WERI-Rb-1 (cell line): ENCODE measurements around the gene PBX3.

Experiments
- DNase-seq: peaks from one replicate; pipeline ENCODE4 v3.0.0-alpha.2; 2020
- H3K27ac ChIP-seq: fragments of 250-450 bp; sonication (Bioruptor Pico); 2 replicates; pipeline ENCODE4 v1.5.1; 2020; ENCODE audit warnings: mild to moderate bottlenecking, moderate library complexity
- H3K27me3 ChIP-seq: fragments of 250-450 bp; sonication (Bioruptor Pico); 2 replicates; pipeline ENCODE4 v1.5.1; 2021; ENCODE audit warnings: mild to moderate bottlenecking, low read depth, moderate library complexity; ENCODE audit not compliant: insufficient read depth, severe bottlenecking
- H3K36me3 ChIP-seq: fragments of 250-450 bp; sonication (Bioruptor Pico); 2 replicates; pipeline ENCODE4 v1.5.1; 2020; ENCODE audit warnings: mild to moderate bottlenecking, moderate library complexity
- H3K4me3 ChIP-seq: 2 replicates; pipeline ENCODE4 v1.5.1; 2011; ENCODE audit warnings: low read depth, mild to moderate bottlenecking, control low read depth, low read length
- H3K9me3 ChIP-seq: fragments of 250-450 bp; sonication (Bioruptor Pico); 2 replicates; pipeline ENCODE4 v1.5.1; 2021; ENCODE audit warnings: mild to moderate bottlenecking, moderate library complexity; ENCODE audit not compliant: severe bottlenecking
- TF ChIP-seq, protein P1 (sequence below): IDR thresholded peaks from 2 replicates; pipeline ENCODE4 v1.5.1; 2011; ENCODE audit warnings: low read depth, mild to moderate bottlenecking, control low read depth, inconsistent platforms, low read length

PBX3 gene

GRCh38 chr9:125932012-125932411 lies 184.8 kb downstream of the PBX3 start:
- TF ChIP-seq, protein P1, sequence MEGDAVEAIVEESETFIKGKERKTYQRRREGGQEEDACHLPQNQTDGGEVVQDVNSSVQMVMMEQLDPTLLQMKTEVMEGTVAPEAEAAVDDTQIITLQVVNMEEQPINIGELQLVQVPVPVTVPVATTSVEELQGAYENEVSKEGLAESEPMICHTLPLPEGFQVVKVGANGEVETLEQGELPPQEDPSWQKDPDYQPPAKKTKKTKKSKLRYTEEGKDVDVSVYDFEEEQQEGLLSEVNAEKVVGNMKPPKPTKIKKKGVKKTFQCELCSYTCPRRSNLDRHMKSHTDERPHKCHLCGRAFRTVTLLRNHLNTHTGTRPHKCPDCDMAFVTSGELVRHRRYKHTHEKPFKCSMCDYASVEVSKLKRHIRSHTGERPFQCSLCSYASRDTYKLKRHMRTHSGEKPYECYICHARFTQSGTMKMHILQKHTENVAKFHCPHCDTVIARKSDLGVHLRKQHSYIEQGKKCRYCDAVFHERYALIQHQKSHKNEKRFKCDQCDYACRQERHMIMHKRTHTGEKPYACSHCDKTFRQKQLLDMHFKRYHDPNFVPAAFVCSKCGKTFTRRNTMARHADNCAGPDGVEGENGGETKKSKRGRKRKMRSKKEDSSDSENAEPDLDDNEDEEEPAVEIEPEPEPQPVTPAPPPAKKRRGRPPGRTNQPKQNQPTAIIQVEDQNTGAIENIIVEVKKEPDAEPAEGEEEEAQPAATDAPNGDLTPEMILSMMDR = no peak
- no peak for DNase-seq
- Histone ChIP-seq H3K27me3 (no peaks in the 10 kb centered on the region), H3K36me3 (peaks cover 33% of the 10 kb centered on the region), H3K27ac (no peak overlapping the region), H3K9me3 (no peaks in the 10 kb centered on the region), H3K4me3 (no peak overlapping the region)

DNA sequence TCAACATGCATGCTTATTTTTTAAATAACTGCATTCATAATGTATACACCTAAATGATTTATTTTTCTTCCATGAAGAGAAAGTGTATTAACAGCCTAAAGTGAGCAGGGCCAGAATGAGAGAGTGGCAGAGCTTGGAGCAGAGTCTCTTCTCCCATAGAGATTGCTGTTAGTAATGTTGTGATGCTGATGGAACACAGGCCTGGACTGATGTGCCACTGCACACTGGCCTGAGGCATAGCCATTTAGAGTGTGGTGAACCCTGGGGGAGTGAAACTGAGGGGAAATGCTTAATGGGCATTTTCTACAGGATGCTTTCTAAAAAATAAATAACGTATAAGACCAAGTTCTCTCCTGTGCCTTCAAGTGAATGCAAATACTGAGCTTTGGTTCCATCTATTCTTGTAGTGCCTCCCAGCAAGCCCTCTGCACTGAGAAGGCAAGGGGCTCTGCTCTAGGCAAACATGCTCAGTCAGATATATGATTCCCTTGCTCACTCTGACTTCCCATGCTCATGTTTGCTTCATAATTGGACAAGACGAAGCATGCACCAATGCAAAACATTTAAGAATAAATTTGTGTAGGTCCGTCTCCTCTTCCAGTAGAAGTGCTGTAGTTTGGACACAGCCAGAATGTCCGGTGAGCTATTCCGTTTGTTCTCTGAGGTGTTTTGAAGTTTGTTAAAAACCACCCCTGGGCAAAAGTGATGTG lies 185.7 kb downstream of the PBX3 start:
- H3K27ac ChIP-seq = no peak overlapping the region
- TF ChIP-seq, protein P1 = no peak

GRCh38 chr9:125942125-125942524 lies 195.0 kb downstream of the PBX3 start:
- no peak for DNase-seq
- Histone ChIP-seq H3K27me3 (no peaks in the 10 kb centered on the region), H3K4me3 (no peak overlapping the region), H3K36me3 (peaks cover 42% of the 10 kb centered on the region), H3K27ac (no peak overlapping the region), H3K9me3 (peaks cover 5% of the 10 kb centered on the region)
- TF ChIP-seq, protein P1 = no peak

More for the DNA sequence above, 185.7 kb downstream of the PBX3 start:
- Histone ChIP-seq H3K9me3 (no peaks in the 10 kb centered on the region), H3K36me3 (peaks cover 42% of the 10 kb centered on the region), H3K27me3 (no peaks in the 10 kb centered on the region), H3K4me3 (no peak overlapping the region)
- DNase-seq = no peak

DNA sequence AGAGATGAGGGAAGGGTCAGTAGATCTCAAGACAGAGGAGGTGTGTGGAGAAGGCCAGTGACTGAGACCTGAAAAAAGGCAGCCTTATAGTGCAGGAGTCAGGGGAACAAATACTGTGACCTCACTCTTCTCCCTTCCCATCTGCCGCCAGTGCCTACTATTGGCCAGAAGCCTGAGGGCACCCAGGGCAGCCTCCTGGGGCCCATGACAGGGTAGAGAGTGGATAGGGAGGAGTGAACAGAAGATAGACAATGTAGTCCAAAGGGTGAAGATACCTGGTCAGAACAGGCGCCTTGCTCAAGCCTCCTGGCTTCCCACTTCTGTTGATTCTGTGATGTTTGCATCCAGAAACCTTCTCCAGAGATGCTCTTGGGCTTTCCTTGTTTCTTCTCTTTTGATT lies 196.7 kb downstream of the PBX3 start:
- TF ChIP-seq, protein P1 = no peak
- Histone ChIP-seq H3K36me3 (peaks cover 25% of the 10 kb centered on the region), H3K27ac (no peak overlapping the region), H3K4me3 (no peak overlapping the region), H3K27me3 (no peaks in the 10 kb centered on the region), H3K9me3 (peaks cover 5% of the 10 kb centered on the region)
- DNase-seq = no peak

DNA sequence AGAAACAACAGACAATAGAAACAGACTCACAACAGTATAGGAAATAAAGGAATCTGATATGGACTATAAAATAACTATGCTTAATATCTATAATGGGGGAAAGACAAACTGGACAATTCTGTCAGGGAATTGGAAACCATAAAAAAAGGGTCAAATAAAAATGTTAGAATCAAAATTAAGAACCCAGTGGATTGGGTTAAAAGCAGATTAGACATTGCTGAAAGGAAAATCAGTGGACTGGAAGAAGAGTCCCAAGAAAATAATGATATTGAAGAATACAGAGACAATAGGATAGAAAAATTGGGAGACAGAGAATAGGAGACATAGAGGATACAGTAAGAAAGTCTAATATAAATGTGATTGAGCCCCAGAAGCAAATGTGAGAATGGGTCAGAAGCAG lies 199.2 kb downstream of the PBX3 start:
- no peak for DNase-seq
- peaks cover 5% of the 10 kb centered on the region for H3K9me3 ChIP-seq
- no peaks in the 10 kb centered on the region for H3K27me3 ChIP-seq
- H3K27ac ChIP-seq = no peak overlapping the region
- TF ChIP-seq, protein P1 = no peak
- no peak overlapping the region for H3K4me3 ChIP-seq
- H3K36me3 ChIP-seq = peaks cover 12% of the 10 kb centered on the region
